ENCODE results near the gene LUZP2.
A peak's percentile ranks its signal among the peaks of the same experiment; 100 is the strongest.
"Not testable (repeated sequence)": the region's sequence is repeated elsewhere in the genome, so short reads cannot be mapped to it uniquely, and the experiment has no call there.

Gene LUZP2

DNA sequence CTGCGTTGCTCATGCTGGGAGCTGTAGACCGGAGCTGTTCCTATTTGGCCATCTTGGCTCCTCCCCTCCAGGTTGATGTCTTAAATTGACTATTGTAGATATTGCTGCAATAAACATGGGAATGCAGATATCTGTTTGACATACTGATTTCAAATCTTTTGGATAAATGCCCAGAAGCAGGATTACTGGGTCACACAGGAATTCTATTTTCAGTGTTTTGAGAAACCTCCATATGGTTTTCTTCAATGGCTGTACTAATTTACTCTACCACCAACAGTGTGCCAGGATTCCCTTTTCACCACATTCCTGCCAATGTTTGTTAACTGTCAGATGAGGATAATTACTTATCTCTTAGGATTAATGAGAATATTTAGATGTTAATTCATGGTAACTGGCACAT is 467.0 kb downstream of the LUZP2 start:
- TF ChIP-seq, protein P1, sequence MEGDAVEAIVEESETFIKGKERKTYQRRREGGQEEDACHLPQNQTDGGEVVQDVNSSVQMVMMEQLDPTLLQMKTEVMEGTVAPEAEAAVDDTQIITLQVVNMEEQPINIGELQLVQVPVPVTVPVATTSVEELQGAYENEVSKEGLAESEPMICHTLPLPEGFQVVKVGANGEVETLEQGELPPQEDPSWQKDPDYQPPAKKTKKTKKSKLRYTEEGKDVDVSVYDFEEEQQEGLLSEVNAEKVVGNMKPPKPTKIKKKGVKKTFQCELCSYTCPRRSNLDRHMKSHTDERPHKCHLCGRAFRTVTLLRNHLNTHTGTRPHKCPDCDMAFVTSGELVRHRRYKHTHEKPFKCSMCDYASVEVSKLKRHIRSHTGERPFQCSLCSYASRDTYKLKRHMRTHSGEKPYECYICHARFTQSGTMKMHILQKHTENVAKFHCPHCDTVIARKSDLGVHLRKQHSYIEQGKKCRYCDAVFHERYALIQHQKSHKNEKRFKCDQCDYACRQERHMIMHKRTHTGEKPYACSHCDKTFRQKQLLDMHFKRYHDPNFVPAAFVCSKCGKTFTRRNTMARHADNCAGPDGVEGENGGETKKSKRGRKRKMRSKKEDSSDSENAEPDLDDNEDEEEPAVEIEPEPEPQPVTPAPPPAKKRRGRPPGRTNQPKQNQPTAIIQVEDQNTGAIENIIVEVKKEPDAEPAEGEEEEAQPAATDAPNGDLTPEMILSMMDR (IDR thresholded peaks at IDR 0.05; ENCODE audit: insufficient read depth, low read depth, low read length, missing control alignments), result no peak
- H3K4me3 ChIP-seq (ENCODE audit: low read length), result no peak overlapping the region
- DNase-seq (ENCODE audit: low read depth), result no peak

DNA sequence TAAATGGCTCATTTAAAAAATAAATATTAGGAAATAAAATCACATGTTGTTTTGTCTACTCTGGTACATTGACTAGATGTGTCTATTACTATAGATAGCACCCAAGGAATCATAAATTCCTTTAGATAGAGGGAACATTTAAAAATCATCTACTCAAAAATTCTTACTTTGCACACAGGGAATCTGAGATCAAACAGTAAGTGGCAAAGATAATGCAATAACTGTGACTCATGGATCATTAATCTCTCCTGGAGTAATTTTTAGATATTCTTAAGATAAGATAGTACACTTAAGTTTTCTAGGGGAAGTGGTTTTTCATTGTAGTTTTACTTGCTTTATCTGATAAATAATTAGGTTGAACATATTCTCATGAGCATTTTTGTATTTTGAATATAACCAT is 468.9 kb downstream of the LUZP2 start:
- no peak overlapping the region for H3K4me3 ChIP-seq (ENCODE audit: low read length)
- DNase-seq (ENCODE audit: low read depth), result peak; percentile 1
- TF ChIP-seq, protein P1 (IDR thresholded peaks at IDR 0.05; ENCODE audit: insufficient read depth, low read depth, low read length, missing control alignments), result no peak

DNA sequence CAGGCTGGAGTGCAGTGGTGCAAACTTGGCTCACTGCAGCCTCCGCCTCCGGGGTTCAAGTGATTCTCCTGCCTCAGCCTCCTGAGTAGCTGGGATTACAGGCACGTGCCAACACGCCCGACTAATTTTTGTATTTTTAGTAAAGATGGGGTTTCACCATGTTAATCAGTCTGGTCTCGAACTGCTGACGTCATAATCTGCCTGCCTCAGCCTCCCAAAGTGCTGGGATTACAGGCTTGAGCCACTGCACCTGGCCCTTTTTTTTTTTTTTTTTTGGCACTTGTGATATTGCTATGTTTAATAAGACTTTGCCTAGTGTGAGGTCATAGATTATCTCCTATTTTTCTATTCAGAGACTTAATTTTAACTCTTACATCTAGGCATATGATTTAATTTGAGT is 497.1 kb downstream of the LUZP2 start:
- not testable (repeated sequence) for H3K4me3 ChIP-seq (ENCODE audit: low read length); DNase-seq (ENCODE audit: low read depth)

DNA sequence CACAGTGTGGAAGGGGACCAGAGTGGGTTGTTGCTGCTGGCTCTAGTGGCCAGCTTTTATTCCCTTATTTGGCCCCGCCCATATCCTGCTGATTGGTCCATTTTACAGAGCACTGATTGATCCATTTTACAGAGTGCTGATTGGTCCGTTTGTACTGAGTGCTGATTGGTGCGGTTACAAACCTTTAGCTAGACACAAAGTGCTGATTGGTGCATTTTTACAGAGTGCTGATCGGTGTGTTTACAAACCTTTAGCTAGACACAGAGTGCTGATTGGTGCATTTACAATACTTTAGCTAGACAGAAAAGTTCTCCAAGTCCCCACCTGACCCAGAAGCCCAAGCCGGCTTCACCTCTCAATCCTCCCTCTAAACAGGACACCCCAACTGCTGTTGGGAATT is 503.1 kb downstream of the LUZP2 start:
- DNase-seq (ENCODE audit: low read depth); H3K4me3 ChIP-seq (ENCODE audit: low read length): not testable (repeated sequence)

DNA sequence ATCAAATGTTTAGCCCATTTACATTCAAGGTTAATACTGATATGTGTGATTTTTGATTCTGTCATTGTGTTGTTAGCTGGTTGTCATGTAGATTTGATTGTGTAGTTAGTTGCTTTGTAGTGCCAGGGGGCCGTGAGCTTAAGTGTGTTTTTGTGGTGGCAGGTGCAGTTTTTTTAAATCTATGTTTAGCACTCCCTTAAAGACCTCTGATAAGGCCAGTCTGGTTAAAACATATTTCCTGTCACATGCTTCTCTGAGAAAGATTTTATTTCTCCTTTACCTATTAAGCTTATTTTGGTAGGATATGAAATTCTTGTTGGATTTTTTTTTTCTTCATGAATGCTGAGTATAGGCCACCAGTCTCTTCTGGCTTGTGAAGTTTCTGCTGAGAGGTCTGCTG is 540.6 kb downstream of the LUZP2 start:
- TF ChIP-seq, protein P1 (IDR thresholded peaks at IDR 0.05; ENCODE audit: insufficient read depth, low read depth, low read length, missing control alignments), result no peak
- DNase-seq (ENCODE audit: low read depth), result no peak
- no peak overlapping the region for H3K4me3 ChIP-seq (ENCODE audit: low read length)

DNA sequence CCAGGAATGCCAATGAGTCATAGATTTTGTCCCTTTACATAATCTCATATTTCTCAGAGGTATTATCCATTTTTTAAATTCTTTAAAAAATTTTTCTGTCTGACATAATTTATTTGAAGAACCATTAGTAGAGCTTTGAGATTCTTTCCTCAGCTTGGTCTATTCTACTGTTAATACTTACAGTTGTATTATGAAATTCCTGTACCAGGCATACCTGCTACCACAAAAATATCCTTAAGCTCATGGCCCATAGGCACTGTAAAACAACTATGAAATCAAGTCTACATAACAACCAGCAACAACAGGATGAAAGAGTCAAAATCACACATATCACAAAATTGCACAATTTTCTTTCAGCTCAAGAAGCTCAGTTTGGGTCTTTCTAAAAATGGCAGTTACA is 541.3 kb downstream of the LUZP2 start:
- H3K4me3 ChIP-seq (ENCODE audit: low read length), result no peak overlapping the region
- TF ChIP-seq, protein P1 (IDR thresholded peaks at IDR 0.05; ENCODE audit: insufficient read depth, low read depth, low read length, missing control alignments), result no peak
- no peak for DNase-seq (ENCODE audit: low read depth)

DNA sequence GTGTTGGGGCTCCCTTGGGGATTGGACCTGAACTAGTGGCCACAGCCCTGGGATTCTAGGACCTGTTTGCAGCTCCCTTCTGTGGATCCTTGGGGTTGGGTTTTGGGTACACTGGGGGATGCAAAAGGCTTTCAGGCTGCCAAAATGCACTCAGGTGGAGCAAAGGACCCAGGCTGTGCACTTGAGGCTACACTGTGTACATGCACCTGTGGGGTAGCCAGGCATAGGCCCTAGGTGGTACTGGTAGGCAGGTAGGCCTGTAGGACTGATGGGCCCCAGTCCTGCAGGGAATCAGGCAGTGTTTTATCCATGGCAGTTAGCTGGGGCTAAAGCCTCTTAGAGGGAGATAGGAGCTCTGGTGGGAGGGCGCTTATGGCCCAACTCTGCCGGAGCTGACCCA is 542.3 kb downstream of the LUZP2 start:
- TF ChIP-seq, protein P1 (IDR thresholded peaks at IDR 0.05; ENCODE audit: insufficient read depth, low read depth, low read length, missing control alignments), result no peak
- no peak for DNase-seq (ENCODE audit: low read depth)
- no peak overlapping the region for H3K4me3 ChIP-seq (ENCODE audit: low read length)

DNA sequence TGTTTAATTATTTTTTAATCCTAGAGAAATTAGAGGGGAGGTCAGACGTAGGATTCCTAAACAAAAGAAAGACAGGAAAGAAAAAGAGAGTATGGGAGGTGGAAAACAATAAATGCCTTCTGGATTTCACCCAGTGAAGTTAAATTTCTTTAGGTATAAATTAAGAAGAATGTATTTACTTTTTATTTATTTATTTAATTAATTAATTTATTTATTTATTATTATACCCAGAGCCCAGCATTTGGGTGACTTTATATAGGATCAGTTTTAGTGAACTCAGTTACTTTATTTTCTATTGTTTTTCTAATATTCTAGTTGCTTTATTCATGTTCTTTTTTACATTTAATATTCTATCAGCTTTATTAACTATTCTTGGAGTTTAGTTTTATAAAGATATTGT is 551.8 kb downstream of the LUZP2 start:
- TF ChIP-seq, protein P1 (IDR thresholded peaks at IDR 0.05; ENCODE audit: insufficient read depth, low read depth, low read length, missing control alignments), result no peak
- DNase-seq (ENCODE audit: low read depth), result no peak
- H3K4me3 ChIP-seq (ENCODE audit: low read length), result no peak overlapping the region
